Measurements from ENCODE around the gene ERCC2.
"Not testable (repeated sequence)": the region's sequence is repeated elsewhere in the genome, so short reads cannot be mapped to it uniquely, and the experiment has no call there.

The ERCC2 gene

DNA sequence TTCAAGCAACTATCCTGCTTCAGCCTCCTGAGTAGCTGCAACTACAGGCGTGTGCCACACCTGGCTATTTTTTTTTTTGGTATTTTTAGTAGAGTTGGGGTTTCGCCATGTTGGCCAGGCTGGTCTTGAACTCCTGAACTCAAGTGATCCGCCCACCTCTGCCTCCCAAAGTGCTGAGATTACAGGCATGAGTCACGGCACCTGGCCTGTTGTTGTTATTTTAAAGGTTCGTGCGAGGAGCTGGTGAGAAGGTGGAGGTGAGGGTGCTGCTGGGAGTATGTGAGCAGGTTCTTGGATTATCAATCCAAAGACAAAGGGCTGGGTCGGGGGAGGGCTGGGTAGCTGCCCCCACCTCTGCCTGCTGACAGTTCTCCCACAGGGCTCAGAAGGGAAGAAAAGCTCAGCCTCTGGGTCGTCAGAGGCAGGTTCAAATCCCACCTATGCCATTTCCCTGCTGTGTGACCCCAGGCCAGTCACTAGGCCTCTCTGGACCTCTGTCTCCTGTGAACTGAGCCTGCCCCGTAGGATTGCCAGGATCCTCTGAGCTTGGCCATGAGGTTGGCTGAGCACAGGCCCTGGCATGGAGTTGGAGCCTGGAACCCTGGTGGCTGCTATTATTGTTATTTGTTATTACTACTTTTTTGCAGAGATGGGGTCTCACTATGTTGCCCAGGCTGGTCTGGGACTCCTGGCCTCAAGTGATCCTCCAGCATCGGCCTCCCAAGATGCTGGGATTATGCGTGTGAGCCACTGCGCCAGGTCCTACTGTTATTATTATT, 49.2 kb downstream of the ERCC2 start:
- no peak overlapping the region for H3K4me3 ChIP-seq (replicated peaks in 1 of 2; ENCODE audit: low read depth in 2 of 2, low read length in 2 of 2)
- DNase-seq (ENCODE audit: low read depth in 2 of 2): no peak
- TF ChIP-seq, protein P1, sequence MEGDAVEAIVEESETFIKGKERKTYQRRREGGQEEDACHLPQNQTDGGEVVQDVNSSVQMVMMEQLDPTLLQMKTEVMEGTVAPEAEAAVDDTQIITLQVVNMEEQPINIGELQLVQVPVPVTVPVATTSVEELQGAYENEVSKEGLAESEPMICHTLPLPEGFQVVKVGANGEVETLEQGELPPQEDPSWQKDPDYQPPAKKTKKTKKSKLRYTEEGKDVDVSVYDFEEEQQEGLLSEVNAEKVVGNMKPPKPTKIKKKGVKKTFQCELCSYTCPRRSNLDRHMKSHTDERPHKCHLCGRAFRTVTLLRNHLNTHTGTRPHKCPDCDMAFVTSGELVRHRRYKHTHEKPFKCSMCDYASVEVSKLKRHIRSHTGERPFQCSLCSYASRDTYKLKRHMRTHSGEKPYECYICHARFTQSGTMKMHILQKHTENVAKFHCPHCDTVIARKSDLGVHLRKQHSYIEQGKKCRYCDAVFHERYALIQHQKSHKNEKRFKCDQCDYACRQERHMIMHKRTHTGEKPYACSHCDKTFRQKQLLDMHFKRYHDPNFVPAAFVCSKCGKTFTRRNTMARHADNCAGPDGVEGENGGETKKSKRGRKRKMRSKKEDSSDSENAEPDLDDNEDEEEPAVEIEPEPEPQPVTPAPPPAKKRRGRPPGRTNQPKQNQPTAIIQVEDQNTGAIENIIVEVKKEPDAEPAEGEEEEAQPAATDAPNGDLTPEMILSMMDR (IDR thresholded peaks at IDR 0.05; ENCODE audit: low read depth, low read length): no peak

DNA sequence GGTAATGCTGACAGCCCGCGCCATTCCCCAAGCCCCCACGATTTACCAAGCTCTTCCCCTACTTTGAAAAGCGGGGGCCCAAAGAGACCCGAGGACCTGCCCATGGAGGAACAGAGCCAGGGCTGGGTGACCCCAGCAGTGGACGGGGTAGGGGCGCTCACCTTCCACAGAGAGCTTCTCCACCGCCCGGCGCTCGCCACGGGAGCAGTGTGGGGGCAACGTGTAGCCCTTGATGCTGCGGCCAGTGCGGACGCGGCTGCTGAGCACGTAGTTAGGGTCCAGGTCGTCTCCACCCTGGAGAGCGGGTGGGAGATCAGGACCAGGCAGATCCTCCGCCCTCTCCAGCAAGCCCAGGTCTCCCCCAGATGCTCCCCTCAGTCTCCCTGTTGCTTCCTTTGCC, 55.1 kb downstream of the ERCC2 start:
- TF ChIP-seq, protein P1 (IDR thresholded peaks at IDR 0.05; ENCODE audit: low read depth, low read length): no peak

DNA sequence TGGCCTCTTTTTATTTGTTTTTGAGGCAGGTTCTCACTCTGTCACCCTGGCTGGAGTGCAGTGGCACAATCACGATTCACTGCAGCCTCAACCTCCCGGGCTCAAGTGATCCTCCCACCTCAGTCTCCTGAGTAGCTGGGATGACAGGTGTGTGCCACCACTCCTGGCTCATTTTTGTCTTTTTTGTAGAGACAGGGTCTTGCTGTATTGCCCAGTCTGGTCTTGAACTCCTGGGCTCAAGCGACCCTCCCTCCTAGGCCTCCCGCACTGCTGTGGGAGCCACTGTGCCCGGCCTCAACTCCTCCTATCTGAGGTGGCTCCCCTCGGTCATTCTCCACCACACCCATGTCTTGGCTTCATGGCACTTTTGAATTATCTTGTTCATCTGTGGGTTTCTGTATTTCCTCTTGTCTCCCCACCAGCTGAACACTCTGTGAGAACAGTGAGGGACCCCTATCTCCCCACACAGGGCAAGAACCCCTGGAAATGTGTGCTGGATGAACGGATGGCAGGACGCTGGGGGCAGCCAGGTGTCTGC, 55.6 kb downstream of the ERCC2 start:
- H3K4me3 ChIP-seq (replicated peaks in 1 of 2; ENCODE audit: low read depth in 2 of 2, low read length in 2 of 2): no peak overlapping the region
- TF ChIP-seq, protein P1 (IDR thresholded peaks at IDR 0.05; ENCODE audit: low read depth, low read length): no peak
- no peak for DNase-seq (ENCODE audit: low read depth in 2 of 2)

More for the DNA sequence above, 55.1 kb downstream of the ERCC2 start:
- DNase-seq (ENCODE audit: low read depth in 2 of 2): no peak
- H3K4me3 ChIP-seq (replicated peaks in 1 of 2; ENCODE audit: low read depth in 2 of 2, low read length in 2 of 2): no peak overlapping the region

DNA sequence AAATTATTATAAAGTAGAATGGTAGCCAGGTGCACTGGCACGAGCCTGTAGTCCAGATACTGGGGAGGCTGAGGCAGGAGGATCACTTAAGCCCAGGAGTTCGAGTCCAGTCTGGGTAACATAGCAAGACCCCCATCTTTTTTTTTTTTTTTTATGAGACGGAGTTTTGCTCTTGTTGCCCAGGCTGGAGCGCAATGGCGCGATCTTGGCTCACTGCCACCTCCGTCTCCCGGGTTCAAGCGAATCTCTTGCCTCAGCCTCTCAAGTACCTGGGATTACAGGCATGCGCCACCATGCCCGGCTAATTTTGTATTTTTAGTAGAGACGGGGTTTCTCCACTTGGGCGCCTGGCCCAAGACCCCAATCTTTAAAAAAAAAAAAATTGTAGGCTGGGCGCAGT, 58.1 kb downstream of the ERCC2 start:
- H3K4me3 ChIP-seq (replicated peaks in 1 of 2; ENCODE audit: low read depth in 2 of 2, low read length in 2 of 2); DNase-seq (ENCODE audit: low read depth in 2 of 2): not testable (repeated sequence)

DNA sequence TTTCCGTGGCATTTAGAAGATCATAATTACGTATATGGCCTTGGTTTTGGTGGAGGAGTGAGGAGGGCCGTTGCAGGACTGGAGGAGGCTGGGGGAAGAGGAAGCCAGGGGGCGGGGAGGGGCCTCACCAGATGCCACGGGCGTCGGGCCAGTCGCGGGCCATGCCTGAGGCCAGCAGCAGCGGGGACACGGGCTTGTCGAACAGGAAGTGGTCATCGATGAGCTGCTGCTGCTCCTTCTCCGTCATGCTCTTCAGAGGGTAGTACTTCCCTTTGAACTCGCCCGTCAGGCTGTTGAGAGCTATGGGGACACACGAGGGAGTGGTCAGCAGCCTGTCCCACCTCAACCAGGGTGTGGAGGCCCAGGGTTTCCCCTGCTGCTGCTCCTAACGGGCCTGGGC, 58.8 kb downstream of the ERCC2 start:
- no peak for DNase-seq (ENCODE audit: low read depth in 2 of 2)
- no peak overlapping the region for H3K4me3 ChIP-seq (replicated peaks in 1 of 2; ENCODE audit: low read depth in 2 of 2, low read length in 2 of 2)
- TF ChIP-seq, protein P1 (IDR thresholded peaks at IDR 0.05; ENCODE audit: low read depth, low read length): no peak

DNA sequence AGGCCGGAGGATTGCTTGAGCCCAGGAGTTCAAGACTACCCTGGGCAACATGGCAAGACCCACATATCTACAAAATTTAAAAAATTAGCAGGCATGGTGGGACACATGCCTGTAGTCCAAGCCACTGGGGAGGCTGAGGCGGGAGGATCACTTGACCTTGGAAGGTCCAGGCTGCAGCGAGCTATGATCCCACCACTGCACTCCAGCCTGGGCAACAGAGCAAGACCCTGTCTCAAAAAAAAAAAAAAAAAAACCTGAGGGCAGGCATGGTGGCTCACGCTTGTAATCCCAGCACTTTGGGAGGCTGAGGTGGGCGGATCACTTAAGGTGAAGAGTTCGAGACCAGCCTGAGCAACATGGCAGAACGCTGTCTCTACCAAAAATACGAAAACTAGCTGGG, 61.1 kb downstream of the ERCC2 start:
- H3K4me3 ChIP-seq (replicated peaks in 1 of 2; ENCODE audit: low read depth in 2 of 2, low read length in 2 of 2); DNase-seq (ENCODE audit: low read depth in 2 of 2): not testable (repeated sequence)

DNA sequence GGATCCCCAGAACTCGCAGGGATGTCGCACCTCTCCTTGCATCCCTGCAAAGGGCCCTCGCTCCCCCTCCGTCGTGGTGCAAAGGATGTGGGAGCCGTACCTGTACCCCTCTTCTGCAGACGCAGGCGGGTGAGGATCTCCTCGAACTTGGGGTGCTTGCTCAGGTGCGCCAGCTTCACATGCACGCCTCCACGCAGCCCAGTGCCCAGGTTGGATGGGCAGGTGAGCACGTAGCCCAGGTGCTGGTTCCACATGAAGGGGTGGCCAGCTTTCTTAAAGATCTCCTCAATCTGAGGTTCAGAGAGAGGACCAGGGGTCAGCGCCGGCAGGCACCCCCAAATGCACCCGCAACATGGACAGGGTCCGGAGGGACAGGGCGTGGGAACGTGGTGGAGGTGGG, 63.0 kb downstream of the ERCC2 start:
- DNase-seq (ENCODE audit: low read depth in 2 of 2): no peak
- TF ChIP-seq, protein P1 (IDR thresholded peaks at IDR 0.05; ENCODE audit: low read depth, low read length): no peak
- no peak overlapping the region for H3K4me3 ChIP-seq (replicated peaks in 1 of 2; ENCODE audit: low read depth in 2 of 2, low read length in 2 of 2)

DNA sequence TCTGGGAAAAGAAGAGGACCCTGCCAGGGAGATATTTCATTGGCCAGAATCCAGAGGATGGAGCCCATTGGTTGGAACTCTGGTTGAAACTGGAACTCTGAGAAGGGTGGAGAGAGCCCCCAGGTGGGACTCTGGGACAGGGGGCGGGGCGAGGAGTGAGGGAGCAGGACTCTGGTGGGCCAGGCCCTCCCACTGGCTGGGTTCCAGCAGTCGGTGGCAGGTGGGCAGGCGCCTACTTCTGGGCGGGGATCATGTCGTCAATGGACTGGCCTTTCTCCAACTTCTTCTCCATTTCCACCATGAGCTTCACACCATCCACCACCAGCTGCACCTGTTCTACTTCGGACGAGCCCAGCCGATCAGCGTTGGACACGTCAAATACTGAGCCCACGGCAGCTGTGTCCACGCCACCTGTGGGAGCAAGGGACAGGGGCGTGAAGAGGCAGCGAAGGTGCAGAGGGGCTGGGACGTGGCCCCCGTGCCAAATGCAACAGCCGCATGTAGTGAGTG, 63.8 kb downstream of the ERCC2 start:
- no peak overlapping the region for H3K4me3 ChIP-seq (replicated peaks in 1 of 2; ENCODE audit: low read depth in 2 of 2, low read length in 2 of 2)
- no peak for DNase-seq (ENCODE audit: low read depth in 2 of 2)
- TF ChIP-seq, protein P1 (IDR thresholded peaks at IDR 0.05; ENCODE audit: low read depth, low read length): no peak
